Right lobe of liver (tissue), 4 donors: ENCODE measurements around the gene PRXL2A.

Experiments used
- POLR2A ChIP-seq: fragments of 450-650 bp; IDR thresholded peaks from one replicate; pipeline ENCODE4 v1.6.1; 2017; ENCODE audit warnings: antibody characterized with exemption, mild to moderate bottlenecking
- TF ChIP-seq, protein P1 (sequence below), 4 donors: fragments of 200-600 bp in 3 of 4; fragments of 450-650 bp in 1 of 4; IDR thresholded peaks; one replicate each; pipeline versions ENCODE4 v1.5.1 to v1.8.0; 2016 to 2022; ENCODE audit warnings: antibody characterized with exemption in 4 of 4, mild to moderate bottlenecking in 2 of 4
- donor health status: DM: no; HTN: no; CAD: no.
- donor health status: DM: no; HTN: no; CAD: no.
- donor health status: DM: no; HTN: yes; CAD: no.

- TF ChIP-seq POLR2A, result no peak
- TF ChIP-seq, protein P1, sequence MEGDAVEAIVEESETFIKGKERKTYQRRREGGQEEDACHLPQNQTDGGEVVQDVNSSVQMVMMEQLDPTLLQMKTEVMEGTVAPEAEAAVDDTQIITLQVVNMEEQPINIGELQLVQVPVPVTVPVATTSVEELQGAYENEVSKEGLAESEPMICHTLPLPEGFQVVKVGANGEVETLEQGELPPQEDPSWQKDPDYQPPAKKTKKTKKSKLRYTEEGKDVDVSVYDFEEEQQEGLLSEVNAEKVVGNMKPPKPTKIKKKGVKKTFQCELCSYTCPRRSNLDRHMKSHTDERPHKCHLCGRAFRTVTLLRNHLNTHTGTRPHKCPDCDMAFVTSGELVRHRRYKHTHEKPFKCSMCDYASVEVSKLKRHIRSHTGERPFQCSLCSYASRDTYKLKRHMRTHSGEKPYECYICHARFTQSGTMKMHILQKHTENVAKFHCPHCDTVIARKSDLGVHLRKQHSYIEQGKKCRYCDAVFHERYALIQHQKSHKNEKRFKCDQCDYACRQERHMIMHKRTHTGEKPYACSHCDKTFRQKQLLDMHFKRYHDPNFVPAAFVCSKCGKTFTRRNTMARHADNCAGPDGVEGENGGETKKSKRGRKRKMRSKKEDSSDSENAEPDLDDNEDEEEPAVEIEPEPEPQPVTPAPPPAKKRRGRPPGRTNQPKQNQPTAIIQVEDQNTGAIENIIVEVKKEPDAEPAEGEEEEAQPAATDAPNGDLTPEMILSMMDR (IDR thresholded peaks at IDR 0.05), result no peak
These were observed 19.2 kb downstream of the PRXL2A start for GRCh38 chr10:80427541-80427940.
